Effector memory CD8-positive, alpha-beta T cell (primary cell): ENCODE measurements around the gene ADAM19.
"Not testable (repeated sequence)": the region's sequence is repeated elsewhere in the genome, so short reads cannot be mapped to it uniquely, and the experiment has no call there.

ENCODE experiments used
- ATAC-seq: fragments of 150-1000 bp; cut with Tn5 transposase; replicated peaks from 2 replicates; pipeline ENCODE4 v1.10.0; 2021; ENCODE audit warnings: mild to moderate bottlenecking, moderate library complexity
- DNase-seq, 3 experiments: peaks; one replicate each; pipeline ENCODE4 v3.0.0; 2021
- H3K27ac Mint-ChIP-seq, 2 donors: one replicate each; pipeline ENCODE4 v1.8.0; 2022; ENCODE audit warnings: mild to moderate bottlenecking in 2 of 2, mixed read lengths in 2 of 2, moderate library complexity in 2 of 2
- H3K27me3 Mint-ChIP-seq, 2 donors: one replicate each; pipeline ENCODE4 v1.8.0; 2022; ENCODE audit warnings: mixed read lengths in 2 of 2
- H3K36me3 Mint-ChIP-seq: one replicate; pipeline ENCODE4 v1.8.0; 2022; ENCODE audit warnings: mild to moderate bottlenecking, moderate library complexity, mixed read lengths; ENCODE audit not compliant: insufficient read depth
- H3K4me1 Mint-ChIP-seq, 2 donors: one replicate each; pipeline ENCODE4 v1.8.0; 2022; ENCODE audit warnings: low read depth in 2 of 2, mixed read lengths in 2 of 2
- H3K4me3 Mint-ChIP-seq, 2 donors: one replicate each; pipeline ENCODE4 v1.8.0; 2022; ENCODE audit warnings: mild to moderate bottlenecking in 2 of 2, mixed read lengths in 2 of 2, moderate library complexity in 2 of 2
- H3K9me3 Mint-ChIP-seq, 2 donors: one replicate each; pipeline ENCODE4 v1.8.0; 2022; ENCODE audit warnings: mixed read lengths in 2 of 2

ADAM19 gene

DNA sequence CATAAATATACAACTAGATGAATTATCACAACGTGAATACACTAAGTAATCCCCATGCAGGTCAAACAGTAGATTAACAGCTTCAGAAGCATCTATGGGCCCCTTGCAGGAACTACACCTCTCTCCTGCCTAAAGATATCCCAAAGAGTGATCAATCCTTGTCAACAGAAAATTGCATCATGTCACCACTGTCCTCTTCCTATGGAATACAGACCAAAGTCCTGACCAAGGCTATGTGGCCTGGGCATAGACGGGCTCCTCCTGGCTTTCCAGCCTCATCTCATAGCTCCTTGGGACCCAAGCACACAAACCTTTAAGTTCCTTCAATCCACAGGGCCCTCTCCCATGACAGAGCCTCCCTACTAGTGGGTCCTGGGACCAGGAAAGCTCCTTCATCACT is 90.2 kb downstream of the ADAM19 start:
- no peak for DNase-seq
- Mint-ChIP-seq H3K4me3 (no peak overlapping the region), H3K36me3 (peaks cover 35% of the 10 kb centered on the region), H3K27me3 (no peaks in the 10 kb centered on the region), H3K27ac (peak overlapping the region; percentile 19 to 70), H3K4me1 (peaks cover 9 to 14% of the 10 kb centered on the region in 2 donors), H3K9me3 (no peaks in the 10 kb centered on the region)
- ATAC-seq, result no peak

- peaks cover 9 to 14% of the 10 kb centered on the region in 2 donors for H3K4me1 Mint-ChIP-seq
Measured at GRCh38 chr5:157484768-157485167, 90.8 kb downstream of the ADAM19 start.

GRCh38 chr5:157482702-157483101 is 92.9 kb downstream of the ADAM19 start:
- not testable (repeated sequence) for H3K27me3 Mint-ChIP-seq, H3K4me3 Mint-ChIP-seq, H3K9me3 Mint-ChIP-seq, DNase-seq, ATAC-seq, H3K27ac Mint-ChIP-seq
- peaks cover 24% of the 10 kb centered on the region for H3K36me3 Mint-ChIP-seq
- peaks cover 9 to 18% of the 10 kb centered on the region in 2 donors for H3K4me1 Mint-ChIP-seq

More at GRCh38 chr5:157484768-157485167, 90.8 kb downstream of the ADAM19 start:
- Mint-ChIP-seq H3K27ac (peak overlapping the region; percentile 38 to 53), H3K27me3 (no peaks in the 10 kb centered on the region), H3K36me3 (peaks cover 30% of the 10 kb centered on the region), H3K4me3 (no peak overlapping the region), H3K9me3 (no peaks in the 10 kb centered on the region)
- no peak for DNase-seq
- no peak for ATAC-seq

- DNase-seq (no peak), ATAC-seq (no peak)
- Mint-ChIP-seq H3K27ac (peak overlapping the region in 1 of 2 donors; percentile 76), H3K27me3 (no peaks in the 10 kb centered on the region), H3K4me3 (no peak overlapping the region), H3K4me1 (peaks cover 3 to 10% of the 10 kb centered on the region in 2 donors), H3K9me3 (no peaks in the 10 kb centered on the region), H3K36me3 (peaks cover 15% of the 10 kb centered on the region)
Measured at GRCh38 chr5:157481666-157482065, 93.9 kb downstream of the ADAM19 start.

DNA sequence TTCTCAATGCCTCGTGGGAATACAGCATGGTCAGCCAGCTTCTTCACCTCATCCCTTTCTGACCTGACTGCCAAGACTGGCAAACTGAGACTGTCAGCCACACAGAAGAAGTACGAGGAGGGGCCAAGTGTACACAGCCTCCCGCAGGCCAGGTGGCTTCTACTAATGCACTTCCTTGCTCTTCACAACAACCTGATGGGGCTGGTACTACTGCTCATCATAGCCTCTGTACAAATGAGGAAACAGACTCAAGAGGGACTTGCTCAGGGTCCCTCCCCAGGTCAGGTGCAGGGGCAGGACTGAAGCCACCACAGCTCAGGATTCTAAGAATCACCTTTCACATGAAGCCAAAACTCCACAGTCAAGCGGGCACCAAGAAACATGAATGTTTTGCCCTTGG is 94.3 kb downstream of the ADAM19 start:
- Mint-ChIP-seq H3K27ac (peak overlapping the region in 1 of 2 donors; percentile 76), H3K4me3 (no peak overlapping the region), H3K27me3 (no peaks in the 10 kb centered on the region)

DNA sequence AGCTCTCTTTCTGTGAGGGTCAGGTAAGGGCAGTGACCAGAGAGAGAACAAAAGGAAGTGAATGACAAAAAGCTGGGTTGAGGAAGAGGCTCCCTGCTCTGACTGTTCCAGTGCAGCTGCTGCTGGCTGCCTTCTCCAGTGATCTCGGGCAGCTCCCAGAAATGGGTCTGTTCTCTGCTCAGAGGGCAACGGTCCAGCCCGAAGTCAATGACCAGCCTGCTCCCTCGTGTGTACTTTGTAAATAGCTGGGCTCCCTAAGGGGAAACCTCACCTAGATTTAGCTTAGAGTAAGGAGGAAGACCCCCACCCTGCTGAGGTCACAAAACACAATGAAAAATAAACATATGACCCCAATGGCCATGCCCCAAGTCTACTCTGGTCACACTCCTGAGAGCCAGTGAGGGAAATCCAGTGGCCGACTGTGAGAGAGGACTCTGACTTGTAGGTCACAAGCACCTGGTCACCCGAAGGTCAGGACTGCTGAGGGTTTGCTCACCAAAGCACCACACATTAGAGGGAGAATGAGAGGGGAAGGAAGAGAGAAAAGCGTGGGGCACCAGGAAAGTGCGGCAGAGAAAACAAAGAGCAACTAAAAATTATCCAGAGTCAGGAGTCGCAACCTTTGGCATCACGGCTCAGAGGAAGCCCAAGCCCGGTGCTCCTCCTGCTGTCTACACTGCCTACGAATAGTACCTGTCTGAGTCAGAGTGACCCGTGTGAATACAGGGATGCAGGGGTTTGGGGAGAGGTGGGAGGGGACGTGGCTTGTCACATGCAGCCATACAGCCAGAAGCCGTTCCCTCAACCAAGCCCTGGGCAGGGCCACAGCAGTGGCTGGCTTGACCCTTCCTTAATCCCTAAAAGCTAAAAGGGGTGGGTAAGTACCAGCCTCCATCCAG is 95.7 kb downstream of the ADAM19 start:
- Mint-ChIP-seq H3K36me3 (peaks cover 15% of the 10 kb centered on the region), H3K27ac (peak overlapping the region in 1 of 2 donors; percentile 31), H3K4me1 (peaks cover 0 to 4% of the 10 kb centered on the region in 2 donors), H3K9me3 (no peaks in the 10 kb centered on the region), H3K4me3 (no peak overlapping the region), H3K27me3 (no peaks in the 10 kb centered on the region)
- DNase-seq (no peak), ATAC-seq (no peak)

More for the DNA sequence above, 94.3 kb downstream of the ADAM19 start:
- ATAC-seq (peak; percentile 39), DNase-seq (no peak)
- Mint-ChIP-seq H3K4me1 (peaks cover 0 to 9% of the 10 kb centered on the region in 2 donors), H3K9me3 (no peaks in the 10 kb centered on the region), H3K36me3 (peaks cover 15% of the 10 kb centered on the region)

DNA sequence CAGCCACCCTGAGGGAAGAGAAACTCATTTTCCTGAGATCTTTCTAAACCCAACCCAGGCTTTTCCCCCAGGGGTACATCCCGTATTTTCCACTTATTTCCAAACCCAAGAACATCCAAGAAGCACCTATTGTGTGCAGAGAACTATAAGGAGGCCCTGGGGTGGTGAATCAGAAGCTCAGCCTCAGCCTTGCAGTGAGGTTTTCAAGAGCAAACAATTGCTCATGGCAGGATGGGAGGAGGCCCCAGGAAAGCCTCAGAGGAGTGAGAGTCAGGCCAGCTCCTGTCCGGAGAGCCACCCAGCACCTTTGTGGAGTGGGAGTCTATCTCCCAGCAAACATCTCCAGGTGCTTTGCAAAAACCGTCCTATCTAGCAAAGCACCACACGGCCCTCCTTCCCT is 96.4 kb downstream of the ADAM19 start:
- H3K9me3 Mint-ChIP-seq, result no peaks in the 10 kb centered on the region
- DNase-seq (no peak), ATAC-seq (no peak)
- H3K36me3 Mint-ChIP-seq, result peaks cover 11% of the 10 kb centered on the region
- no peak overlapping the region for H3K4me3 Mint-ChIP-seq
- H3K27ac Mint-ChIP-seq, result peak overlapping the region in 1 of 2 donors; percentile 17
- H3K4me1 Mint-ChIP-seq, result peaks cover 0 to 4% of the 10 kb centered on the region in 2 donors
- H3K27me3 Mint-ChIP-seq, result no peaks in the 10 kb centered on the region

DNA sequence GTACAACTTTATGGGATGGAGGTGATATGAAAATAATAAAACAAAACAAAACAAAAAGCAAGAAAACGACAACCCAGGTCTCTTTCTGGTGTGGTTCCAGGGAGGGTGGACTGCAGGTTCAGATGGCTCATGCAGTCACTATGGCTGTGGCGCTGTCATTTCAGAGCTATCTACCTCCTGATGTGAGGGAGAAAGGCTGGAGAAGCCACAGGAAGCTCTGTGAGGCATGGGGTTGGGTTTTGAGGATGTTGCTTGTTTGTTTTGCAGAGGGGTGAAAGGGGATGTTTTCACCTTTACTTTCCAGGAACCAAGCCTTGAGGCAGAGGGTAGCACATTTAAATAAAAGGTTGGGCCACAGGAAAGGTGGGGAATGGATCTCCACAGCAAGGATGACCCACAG is 96.8 kb downstream of the ADAM19 start:
- no peaks in the 10 kb centered on the region for H3K9me3 Mint-ChIP-seq
- H3K27me3 Mint-ChIP-seq, result no peaks in the 10 kb centered on the region
- peaks cover 7% of the 10 kb centered on the region for H3K36me3 Mint-ChIP-seq

GRCh38 chr5:157477814-157478494 is 97.6 kb downstream of the ADAM19 start:
- ATAC-seq (no peak), DNase-seq (no peak)
- Mint-ChIP-seq H3K4me3 (no peak overlapping the region), H3K9me3 (no peaks in the 10 kb centered on the region), H3K27me3 (no peaks in the 10 kb centered on the region), H3K4me1 (peaks cover 0 to 4% of the 10 kb centered on the region in 2 donors), H3K36me3 (no peaks in the 10 kb centered on the region), H3K27ac (peak overlapping the region; percentile 17 to 36)

More for the DNA sequence above, 96.8 kb downstream of the ADAM19 start:
- peak overlapping the region in 1 of 2 donors; percentile 17 for H3K27ac Mint-ChIP-seq
- peaks cover 0 to 4% of the 10 kb centered on the region in 2 donors for H3K4me1 Mint-ChIP-seq
- H3K4me3 Mint-ChIP-seq, result no peak overlapping the region
- DNase-seq (no peak), ATAC-seq (no peak)

GRCh38 chr5:157476702-157477408 is 98.7 kb downstream of the ADAM19 start:
- peaks cover 0 to 4% of the 10 kb centered on the region in 2 donors for H3K4me1 Mint-ChIP-seq
- ATAC-seq (peak; percentile 51), DNase-seq (peak in 2 of 3 experiments; percentile 8 to 17)
- H3K36me3 Mint-ChIP-seq, result peaks cover 2% of the 10 kb centered on the region
- no peaks in the 10 kb centered on the region for H3K9me3 Mint-ChIP-seq
- peak overlapping the region in 1 of 2 donors; percentile 36 for H3K27ac Mint-ChIP-seq
- no peak overlapping the region for H3K4me3 Mint-ChIP-seq
- no peaks in the 10 kb centered on the region for H3K27me3 Mint-ChIP-seq

DNA sequence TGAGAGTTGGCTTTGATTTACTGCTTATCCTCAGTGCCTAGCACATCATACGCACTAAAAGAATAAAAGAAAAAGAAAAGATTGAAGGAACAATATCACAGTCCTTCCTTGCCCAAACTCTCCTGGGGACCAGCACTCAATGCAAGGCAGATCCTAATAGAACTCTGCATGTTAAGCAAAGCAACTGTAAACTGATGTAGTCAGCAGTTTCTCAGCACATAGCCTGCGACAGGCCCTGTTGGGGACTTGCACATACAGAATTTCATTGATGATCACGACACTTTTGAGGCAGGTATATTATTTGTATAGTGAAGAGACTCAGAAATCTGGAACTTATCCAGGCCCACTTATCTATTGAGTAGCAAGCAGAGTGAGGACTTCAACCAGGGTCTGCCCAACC is 100.1 kb downstream of the ADAM19 start:
- Mint-ChIP-seq H3K4me1 (peaks cover 0 to 4% of the 10 kb centered on the region in 2 donors), H3K27me3 (no peaks in the 10 kb centered on the region), H3K9me3 (no peaks in the 10 kb centered on the region), H3K36me3 (peaks cover 2% of the 10 kb centered on the region), H3K4me3 (no peak overlapping the region), H3K27ac (no peak overlapping the region)
- no peak for ATAC-seq
- no peak for DNase-seq

DNA sequence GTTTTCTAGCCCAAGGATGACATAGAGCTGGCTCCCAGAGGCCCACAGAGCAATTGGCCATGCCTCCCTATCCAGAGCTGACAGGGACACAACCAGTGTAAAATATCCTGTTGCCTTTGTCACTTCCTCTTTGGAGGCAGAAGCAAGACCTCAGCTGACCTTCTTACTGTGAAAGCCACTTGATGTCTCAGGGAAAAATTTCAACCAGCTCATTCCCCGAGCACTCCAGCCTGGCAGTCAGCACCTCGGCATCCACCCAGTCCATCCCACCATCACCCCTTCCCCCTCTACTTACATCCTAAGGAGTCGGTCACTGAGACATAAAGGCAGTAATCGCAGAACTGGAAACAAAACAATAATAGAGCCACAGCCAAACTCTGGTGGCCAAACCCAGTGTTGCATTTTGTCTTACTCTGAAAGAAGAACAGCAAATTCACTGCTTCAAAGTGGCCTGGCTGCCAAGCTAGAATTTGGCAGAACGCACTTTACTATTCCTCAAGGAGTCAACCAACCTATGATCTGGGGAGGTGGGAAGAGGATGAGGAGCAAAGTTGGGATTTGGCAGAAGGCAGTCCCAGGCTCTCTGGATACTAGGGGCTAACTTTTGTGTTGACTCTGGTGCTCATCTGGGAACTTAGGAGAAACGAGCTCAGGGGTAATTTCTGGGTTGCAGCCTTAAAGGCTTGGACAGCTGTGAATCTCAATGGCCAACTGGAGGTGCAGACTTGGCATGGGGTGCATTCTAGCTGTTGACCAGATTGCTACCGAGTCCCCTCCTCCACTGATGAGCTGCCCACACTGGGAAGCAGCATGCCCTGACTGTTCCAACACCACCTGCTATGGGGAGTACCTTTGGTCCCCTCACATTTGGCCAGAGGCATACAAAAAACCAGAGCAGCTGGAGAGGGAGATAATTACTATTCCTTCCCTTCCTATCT is 101.9 kb downstream of the ADAM19 start:
- H3K27me3 Mint-ChIP-seq, result no peaks in the 10 kb centered on the region
- DNase-seq (no peak), ATAC-seq (no peak)
- H3K36me3 Mint-ChIP-seq, result peaks cover 2% of the 10 kb centered on the region
- H3K9me3 Mint-ChIP-seq, result no peaks in the 10 kb centered on the region
- H3K4me1 Mint-ChIP-seq, result no peaks in the 10 kb centered on the region
- H3K4me3 Mint-ChIP-seq, result no peak overlapping the region
- no peak overlapping the region for H3K27ac Mint-ChIP-seq
